NCI-H128 (cell line): ENCODE measurements around the gene ANKRD52.
"Not testable (repeated sequence)": the region's sequence is repeated elsewhere in the genome, so short reads cannot be mapped to it uniquely, and the experiment has no call there.

Experiments
- DNase-seq: peaks from one replicate; lab custom pipeline; 2025; ENCODE audit not compliant: unreplicated experiment; lab: John Stamatoyannopoulos, UW

Gene ANKRD52

GRCh38 chr12:56258068-56258819 lies at the start of gene ANKRD52:
Gene ANKRD52, minus strand, starts transcription at chr12:56258384. Its CDS starts 115 bp downstream, at chr12:56258269.
- DNase-seq = peak; percentile 38

GRCh38 chr12:56307221-56307965 lies 49.2 kb upstream of the ANKRD52 start:
- no peak for DNase-seq

- DNase-seq = no peak
Measured at GRCh38 chr12:56304872-56305590, 46.8 kb upstream of the ANKRD52 start.

- DNase-seq = no peak
Measured at GRCh38 chr12:56304276-56304675, 46.1 kb upstream of the ANKRD52 start.

DNA sequence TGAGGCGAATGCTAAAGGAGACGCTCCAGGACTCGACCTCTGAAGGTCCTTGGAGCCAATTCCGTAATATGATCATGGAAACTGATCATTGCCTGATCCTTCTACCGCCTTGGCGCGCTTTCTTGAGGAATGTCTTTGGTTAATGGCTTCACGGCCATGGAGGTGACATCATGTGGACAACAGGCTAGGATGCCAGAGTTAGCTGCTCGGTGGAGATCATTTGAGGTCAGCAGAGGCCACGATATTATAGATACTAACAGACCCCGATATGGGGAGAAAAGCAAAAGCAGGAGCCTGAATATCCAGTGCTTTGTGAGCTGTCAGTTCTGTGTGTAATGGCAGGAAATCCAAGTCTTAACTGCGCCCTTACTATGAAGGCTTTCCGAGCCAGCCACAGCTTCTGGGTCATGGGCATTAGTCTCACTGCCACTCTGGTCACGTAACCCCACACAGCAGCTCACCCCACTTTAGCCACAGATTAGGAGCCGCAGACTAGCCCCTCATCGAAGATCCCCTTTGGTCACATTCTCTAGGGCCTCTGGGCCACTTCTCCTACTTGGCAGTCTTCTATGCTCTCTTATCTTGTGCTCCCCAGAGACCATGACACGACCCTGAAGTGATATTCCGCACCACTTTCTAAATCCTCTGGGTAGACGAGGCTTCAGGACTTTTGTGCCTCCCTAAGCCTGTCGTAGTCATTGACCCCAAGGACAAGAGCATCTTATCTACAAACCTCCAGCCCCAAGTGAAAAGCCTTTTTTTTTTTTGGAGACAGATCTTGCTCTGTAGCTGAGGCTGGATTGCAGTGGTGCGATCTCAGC lies 42.7 kb upstream of the ANKRD52 start:
- no peak for DNase-seq

DNA sequence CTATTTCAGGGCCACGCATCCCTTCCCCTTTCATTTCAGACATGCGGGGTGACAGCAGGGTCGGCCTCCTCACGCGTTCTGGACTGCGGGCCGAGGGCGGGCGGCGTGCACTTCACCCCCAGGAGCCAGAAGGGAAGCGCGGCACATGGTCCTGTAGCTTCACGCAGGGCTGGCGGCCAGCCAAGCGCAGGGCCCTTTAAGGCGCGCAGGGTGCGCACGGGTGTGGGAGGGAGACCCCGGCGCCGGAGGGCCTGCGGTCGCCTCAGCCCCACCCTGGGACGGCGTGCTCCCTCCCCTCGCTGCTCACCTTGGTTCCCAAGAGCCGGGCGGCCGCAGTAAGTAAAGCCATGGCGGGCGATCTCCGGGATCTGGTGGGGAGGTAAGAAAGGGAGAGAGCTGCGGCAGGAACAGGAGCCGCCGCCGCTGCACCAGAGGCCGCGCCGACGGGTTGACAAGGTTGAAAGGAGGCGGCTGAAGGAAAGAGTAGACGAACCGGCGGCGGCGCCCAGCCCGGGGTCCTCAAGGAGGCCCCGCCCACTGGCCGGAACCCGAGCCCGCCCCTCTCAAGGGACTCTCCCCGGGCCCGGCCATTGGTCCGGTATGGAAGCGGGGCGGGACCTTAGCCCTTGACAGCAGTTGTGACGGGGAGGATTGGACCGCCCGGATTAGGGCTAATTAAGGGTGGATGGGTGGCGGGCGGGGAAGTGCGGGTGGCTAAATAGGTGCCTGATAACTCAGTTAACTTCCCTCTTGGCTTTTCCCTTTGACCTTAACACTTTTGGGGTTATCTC lies 41.9 kb upstream of the ANKRD52 start, which contains the start of gene CS:
CS (minus strand) TSS at position 478 of the 791 bp plus-strand sequence; CDS start at position 349, 129 bp downstream.
- peak; percentile 98 for DNase-seq

DNA sequence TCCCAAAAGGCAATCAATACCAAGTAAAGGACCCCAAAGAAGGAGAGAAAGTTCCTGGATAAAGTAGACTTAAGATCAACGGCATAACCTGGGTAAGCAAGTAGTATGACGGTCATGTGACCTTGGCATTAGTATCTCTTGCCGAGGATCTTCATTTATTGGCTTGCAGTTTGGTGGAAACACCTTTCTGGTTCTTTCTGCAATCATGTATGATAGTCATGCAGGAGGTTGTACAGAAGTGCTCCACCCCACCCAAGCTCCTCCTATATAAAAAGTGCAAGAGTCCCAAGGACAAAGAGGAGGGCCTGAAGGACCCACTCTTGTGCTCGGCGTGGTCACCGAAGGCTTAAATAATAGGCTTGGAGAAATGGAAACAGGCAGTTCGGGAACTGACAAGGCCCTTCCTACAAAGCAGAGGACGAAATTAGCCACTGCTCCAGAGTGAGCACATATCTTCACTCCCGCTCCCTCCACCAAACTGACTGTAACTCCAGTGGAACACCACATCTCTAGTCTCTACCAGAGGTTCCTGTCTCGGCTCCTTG lies 41.2 kb upstream of the ANKRD52 start:
- no peak for DNase-seq

DNA sequence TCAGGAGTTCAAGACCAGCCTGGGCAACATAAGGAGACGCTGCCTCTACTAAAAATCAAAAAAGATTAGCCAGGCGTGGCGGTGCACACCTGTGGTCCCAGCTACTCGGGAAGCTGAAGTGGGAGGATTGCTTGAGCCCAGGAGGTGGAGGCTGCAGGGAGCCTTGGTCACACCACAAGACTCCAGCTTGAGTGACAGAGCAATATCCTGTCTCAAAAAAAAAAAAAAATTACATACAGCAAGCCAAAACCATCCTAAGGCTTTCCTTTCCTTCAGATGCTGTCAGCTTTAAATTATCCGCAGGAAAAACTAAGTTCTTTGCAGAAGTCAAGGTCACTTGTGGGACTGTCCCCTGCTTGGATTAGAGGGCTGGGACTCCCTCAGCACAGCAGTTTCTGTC lies 40.6 kb upstream of the ANKRD52 start:
- no peak for DNase-seq

GRCh38 chr12:56297400-56297799 lies 39.2 kb upstream of the ANKRD52 start:
- DNase-seq = no peak

- DNase-seq = no peak
Measured at GRCh38 chr12:56296295-56296694, 38.1 kb upstream of the ANKRD52 start.

GRCh38 chr12:56293795-56294194 lies 35.6 kb upstream of the ANKRD52 start:
- DNase-seq = no peak

DNA sequence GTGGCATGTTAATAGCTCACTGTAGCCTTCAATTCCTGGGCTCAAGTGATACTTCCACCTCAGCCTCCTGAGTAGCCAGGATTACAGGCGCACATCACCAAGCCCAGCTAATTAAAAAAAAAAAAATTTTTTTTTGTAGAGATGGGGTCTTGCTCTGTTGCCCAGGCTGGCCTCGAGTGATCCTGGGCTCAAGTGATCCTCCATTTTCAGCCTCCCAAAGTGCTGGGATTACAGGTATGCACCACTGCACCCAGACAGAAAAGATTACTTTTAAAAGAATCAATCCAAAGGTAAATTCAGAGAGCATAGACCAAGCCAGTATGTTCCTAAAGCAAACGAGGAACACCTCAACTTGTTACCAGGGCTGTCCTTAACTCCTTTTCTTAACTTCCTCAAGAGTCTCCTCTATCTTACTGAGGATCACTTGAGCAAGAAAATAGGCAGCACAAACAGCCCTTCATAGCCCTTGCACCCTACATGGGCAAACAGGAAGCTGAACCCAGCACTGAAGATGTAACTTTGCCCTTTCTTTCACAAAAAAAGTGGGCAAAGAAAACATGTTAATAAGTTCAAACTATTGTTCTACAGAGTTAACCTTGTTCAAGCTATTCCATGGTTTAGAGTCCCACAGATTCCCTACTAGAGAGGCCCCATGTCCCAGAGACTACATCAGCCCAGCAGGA lies 30.7 kb upstream of the ANKRD52 start:
- DNase-seq = no peak

DNA sequence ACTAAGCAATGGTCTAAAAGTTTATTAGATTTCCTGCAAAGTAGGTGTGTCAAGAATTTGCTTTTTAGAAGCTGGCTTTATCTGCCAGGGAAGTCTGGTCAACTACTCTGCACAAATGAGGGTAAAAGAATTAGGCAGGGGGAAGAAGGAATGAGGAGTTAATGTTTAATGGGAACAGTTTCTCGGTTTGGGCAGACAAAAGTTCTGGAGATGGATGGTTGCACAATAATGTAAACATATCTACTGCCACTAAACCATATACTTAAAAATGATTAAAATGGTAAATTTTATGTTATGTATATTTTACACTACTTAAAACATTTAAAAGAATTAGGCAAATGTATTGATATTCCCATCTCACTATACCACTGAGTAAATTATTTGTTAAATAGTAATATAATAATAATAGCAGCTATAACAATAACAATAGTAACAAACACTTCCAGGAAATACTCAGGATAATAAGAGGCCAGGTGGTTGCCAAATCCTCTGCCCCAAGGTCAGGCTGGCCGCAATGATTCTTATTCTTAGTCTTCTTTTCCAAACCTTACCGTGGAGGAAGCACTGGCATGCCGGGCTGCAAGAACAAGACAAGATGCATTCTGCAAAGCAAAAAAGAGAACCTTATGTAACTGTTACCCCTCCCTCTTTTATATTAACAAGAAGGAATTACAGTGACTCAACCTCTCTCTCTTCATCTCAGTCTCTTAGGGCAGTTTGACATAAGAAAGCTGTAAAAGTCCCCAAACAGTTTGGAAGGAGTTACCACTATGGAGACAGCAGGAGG lies 28.1 kb upstream of the ANKRD52 start:
- DNase-seq = no peak

DNA sequence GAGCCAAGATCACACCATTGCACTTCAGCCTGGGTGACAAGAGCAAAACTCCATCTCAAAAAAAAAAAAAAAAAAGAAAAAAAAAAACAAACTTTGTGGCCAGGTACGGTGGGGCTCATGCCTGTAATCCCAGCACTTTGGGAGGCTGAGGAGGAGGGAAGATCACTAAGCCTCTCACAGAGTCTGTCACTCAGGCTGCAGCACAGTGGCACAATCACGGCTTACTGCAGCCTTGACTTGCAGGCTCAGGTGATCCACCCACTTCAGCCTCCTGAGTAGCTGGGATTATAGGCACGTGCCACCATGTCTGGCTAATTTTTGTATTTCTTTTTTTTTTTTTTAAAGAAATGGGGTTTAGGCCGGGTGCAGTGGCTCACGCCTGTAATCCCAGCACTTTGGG lies 26.1 kb upstream of the ANKRD52 start:
- not testable (repeated sequence) for DNase-seq

- no peak for DNase-seq
Measured at GRCh38 chr12:56282579-56282978, 24.4 kb upstream of the ANKRD52 start.

- DNase-seq = no peak
Measured at GRCh38 chr12:56282030-56282429, 23.8 kb upstream of the ANKRD52 start.

GRCh38 chr12:56280849-56281248 lies 22.7 kb upstream of the ANKRD52 start:
- DNase-seq = no peak

GRCh38 chr12:56278905-56279304 lies 20.7 kb upstream of the ANKRD52 start:
- no peak for DNase-seq
